ENCODE measurements around the gene TTC34. TPM values are rescaled to one million over a fixed set of nuclear protein-coding genes. Genes with fewer than 3 reads are reported as not detected.

The TTC34 gene
- total RNA-seq, 1 experiment from 2014 or later, result 1.3 TPM

DNA sequence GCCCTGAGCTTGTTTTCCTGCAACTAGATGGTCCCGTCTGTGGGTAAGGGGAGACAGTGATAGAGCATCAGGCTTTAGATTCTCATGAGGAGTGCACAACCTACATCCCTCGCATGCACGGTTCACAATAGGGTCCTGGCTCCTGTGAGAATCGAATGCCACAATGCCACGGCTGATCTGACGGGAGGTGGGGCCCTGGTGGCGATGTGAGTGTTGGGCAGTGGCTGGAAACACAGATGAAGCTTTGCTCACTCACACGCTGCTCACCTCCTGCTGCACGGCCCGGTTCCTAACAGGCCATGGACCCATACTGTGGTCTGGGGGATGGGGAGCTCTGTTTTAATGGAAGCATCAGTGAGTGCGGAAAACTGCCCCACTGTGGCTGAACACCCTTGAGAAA, 35.8 kb upstream of the TTC34 start:
- POLR2A ChIA-PET, result no interaction called here
- H3K9ac ChIP-seq (ENCODE audit: low read length), result no peak overlapping the region
- no peak overlapping the region for H3K4me3 ChIP-seq (replicated peaks in 1 of 2; ENCODE audit: low read depth in 1 of 2, low read length in 2 of 2)
- no peak overlapping the region for H2AFZ ChIP-seq (ENCODE audit: low read depth, low read length, poor library complexity, severe bottlenecking)
- no peak overlapping the region for H3K27ac ChIP-seq (ENCODE audit: low read depth, low read length)
- CTCF ChIA-PET, result no interaction called here
- no peaks in the 10 kb centered on the region for H4K20me1 ChIP-seq (ENCODE audit: insufficient read depth)
- no TSS peak for BruUV-seq (replicated peaks)
- H3K9me3 ChIP-seq (ENCODE audit: control insufficient read depth in 1 of 2, insufficient read depth in 1 of 2, low read depth in 1 of 2, low read length in 2 of 2), result no peaks in the 10 kb centered on the region
- DNase-seq (ENCODE audit: low read depth, low spot score), result no peak
- intact Hi-C loops (cut with micrococcal nuclease), result no loop called here
- ATAC-seq, result no peak
- H3K4me1 ChIP-seq (ENCODE audit: control insufficient read depth in 1 of 2, insufficient read depth in 2 of 2, low read length in 2 of 2), result no peaks in the 10 kb centered on the region
- H3K79me2 ChIP-seq (ENCODE audit: insufficient read depth, low read length), result no peaks in the 10 kb centered on the region
- H3K36me3 ChIP-seq (ENCODE audit: control insufficient read depth in 1 of 2, insufficient read depth in 2 of 2, low read length in 2 of 2), result no peaks in the 10 kb centered on the region
- H3K9me2 ChIP-seq (ENCODE audit: insufficient read depth), result no peaks in the 10 kb centered on the region
- no peak for TF ChIP-seq RAD21 (IDR thresholded peaks at IDR 0.05; ENCODE audit: low read depth)
- TF ChIP-seq EGR1 (IDR thresholded peaks at IDR 0.05; ENCODE audit: low read depth), result no peak
- TF ChIP-seq JUND (IDR thresholded peaks at IDR 0.05), result no peak
- TF ChIP-seq ATF3 (IDR thresholded peaks at IDR 0.05), result no peak
- TF ChIP-seq TCF7L2 (IDR thresholded peaks at IDR 0.05; ENCODE audit: borderline replicate concordance, extremely low read depth, insufficient read depth, insufficient read length), result no peak
- TF ChIP-seq POLR2A (IDR thresholded peaks at IDR 0.05; ENCODE audit: borderline replicate concordance, extremely low read depth, insufficient read depth, insufficient read length), result no peak
- TF ChIP-seq, protein P1, sequence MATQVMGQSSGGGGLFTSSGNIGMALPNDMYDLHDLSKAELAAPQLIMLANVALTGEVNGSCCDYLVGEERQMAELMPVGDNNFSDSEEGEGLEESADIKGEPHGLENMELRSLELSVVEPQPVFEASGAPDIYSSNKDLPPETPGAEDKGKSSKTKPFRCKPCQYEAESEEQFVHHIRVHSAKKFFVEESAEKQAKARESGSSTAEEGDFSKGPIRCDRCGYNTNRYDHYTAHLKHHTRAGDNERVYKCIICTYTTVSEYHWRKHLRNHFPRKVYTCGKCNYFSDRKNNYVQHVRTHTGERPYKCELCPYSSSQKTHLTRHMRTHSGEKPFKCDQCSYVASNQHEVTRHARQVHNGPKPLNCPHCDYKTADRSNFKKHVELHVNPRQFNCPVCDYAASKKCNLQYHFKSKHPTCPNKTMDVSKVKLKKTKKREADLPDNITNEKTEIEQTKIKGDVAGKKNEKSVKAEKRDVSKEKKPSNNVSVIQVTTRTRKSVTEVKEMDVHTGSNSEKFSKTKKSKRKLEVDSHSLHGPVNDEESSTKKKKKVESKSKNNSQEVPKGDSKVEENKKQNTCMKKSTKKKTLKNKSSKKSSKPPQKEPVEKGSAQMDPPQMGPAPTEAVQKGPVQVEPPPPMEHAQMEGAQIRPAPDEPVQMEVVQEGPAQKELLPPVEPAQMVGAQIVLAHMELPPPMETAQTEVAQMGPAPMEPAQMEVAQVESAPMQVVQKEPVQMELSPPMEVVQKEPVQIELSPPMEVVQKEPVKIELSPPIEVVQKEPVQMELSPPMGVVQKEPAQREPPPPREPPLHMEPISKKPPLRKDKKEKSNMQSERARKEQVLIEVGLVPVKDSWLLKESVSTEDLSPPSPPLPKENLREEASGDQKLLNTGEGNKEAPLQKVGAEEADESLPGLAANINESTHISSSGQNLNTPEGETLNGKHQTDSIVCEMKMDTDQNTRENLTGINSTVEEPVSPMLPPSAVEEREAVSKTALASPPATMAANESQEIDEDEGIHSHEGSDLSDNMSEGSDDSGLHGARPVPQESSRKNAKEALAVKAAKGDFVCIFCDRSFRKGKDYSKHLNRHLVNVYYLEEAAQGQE (IDR thresholded peaks at IDR 0.05; ENCODE audit: low read depth), result no peak
- RAD21 ChIA-PET (ENCODE audit: low non-redundant PET in 1 of 2, low total read pairs in 2 of 2, uncharacterized antibody in 2 of 2, unreplicated experiment in 2 of 2), result no interaction called here
- no peaks in the 10 kb centered on the region; the same call in 1 of the 2 replicates for H3K27me3 ChIP-seq (ENCODE audit: insufficient read depth, low read length)
- no peak overlapping the region for H3K4me2 ChIP-seq (ENCODE audit: low read length)
